Measurements from ENCODE around the gene PTPRN2.
"Not testable (repeated sequence)": the region's sequence is repeated elsewhere in the genome, so short reads cannot be mapped to it uniquely, and the experiment has no call there.

Gene PTPRN2

GRCh38 chr7:157708919-157709295, 878.7 kb downstream of the PTPRN2 start:
- no peak for DNase-seq (ENCODE audit: low read depth)

- DNase-seq (ENCODE audit: low read depth): no peak
Measured at GRCh38 chr7:157707983-157708918, 879.4 kb downstream of the PTPRN2 start.

- DNase-seq (ENCODE audit: low read depth): no peak
Measured at GRCh38 chr7:157704365-157704764, 883.3 kb downstream of the PTPRN2 start.

- no peak for DNase-seq (ENCODE audit: low read depth)
Measured at GRCh38 chr7:157703534-157704195, 884.0 kb downstream of the PTPRN2 start.

- DNase-seq (ENCODE audit: low read depth): no peak
Measured at GRCh38 chr7:157703131-157703530, 884.5 kb downstream of the PTPRN2 start.

- no peak for DNase-seq (ENCODE audit: low read depth)
Measured at GRCh38 chr7:157702311-157703023, 885.2 kb downstream of the PTPRN2 start.

- DNase-seq (ENCODE audit: low read depth): not testable (repeated sequence)
Measured at GRCh38 chr7:157701395-157702180, 886.0 kb downstream of the PTPRN2 start.

GRCh38 chr7:157700231-157701005, 887.2 kb downstream of the PTPRN2 start:
- DNase-seq (ENCODE audit: low read depth): no peak

GRCh38 chr7:157699357-157700013, 888.1 kb downstream of the PTPRN2 start:
- no peak for DNase-seq (ENCODE audit: low read depth)

- DNase-seq (ENCODE audit: low read depth): not testable (repeated sequence)
Measured at GRCh38 chr7:157697287-157697686, 890.3 kb downstream of the PTPRN2 start.

GRCh38 chr7:157695609-157696008, 892.0 kb downstream of the PTPRN2 start:
- DNase-seq (ENCODE audit: low read depth): not testable (repeated sequence)

GRCh38 chr7:157694376-157694665, 893.3 kb downstream of the PTPRN2 start:
- DNase-seq (ENCODE audit: low read depth): no peak

- no peak for DNase-seq (ENCODE audit: low read depth)
Measured at GRCh38 chr7:157693521-157694375, 893.9 kb downstream of the PTPRN2 start.

- DNase-seq (ENCODE audit: low read depth): no peak
Measured at GRCh38 chr7:157693071-157693520, 894.5 kb downstream of the PTPRN2 start.

GRCh38 chr7:157692460-157693011, 895.1 kb downstream of the PTPRN2 start:
- DNase-seq (ENCODE audit: low read depth): no peak

GRCh38 chr7:157691586-157692459, 895.8 kb downstream of the PTPRN2 start:
- no peak for DNase-seq (ENCODE audit: low read depth)

GRCh38 chr7:157690833-157691585, 896.6 kb downstream of the PTPRN2 start:
- DNase-seq (ENCODE audit: low read depth): no peak

Measured in CMK (cell line).